Stimulated activated CD8-positive, alpha-beta memory T cell treated with anti-CD3 and anti-CD28 coated beads, Interleukin-15, amount 100 ng/mL, for 1 hour (primary cell): Measurements from ENCODE around the gene PTPRE.

Source experiments
- DNase-seq: peaks from one replicate; pipeline ENCODE4 v3.0.0-alpha.2; 2020; ENCODE audit warnings: low read depth

Gene PTPRE

DNA sequence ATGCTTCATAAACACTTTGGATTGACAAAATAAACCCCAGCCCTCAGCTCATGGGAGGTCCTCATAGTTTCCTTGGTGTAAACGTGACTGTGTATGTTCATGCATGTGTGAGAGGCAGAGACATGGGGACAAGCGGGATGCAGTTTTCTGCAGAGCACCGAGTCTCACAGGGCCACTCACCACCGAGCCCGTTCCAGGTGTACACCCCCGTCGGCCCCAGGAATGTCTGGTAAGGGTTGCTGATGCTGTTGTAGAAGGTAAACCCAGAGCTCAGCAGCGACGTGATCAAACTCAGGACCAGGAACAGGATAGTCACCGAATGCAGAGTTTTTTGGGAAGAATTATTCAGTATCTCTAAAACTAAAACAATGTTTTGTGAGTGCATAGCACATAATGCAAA is 23.4 kb upstream of the PTPRE start:
- no peak for DNase-seq

DNA sequence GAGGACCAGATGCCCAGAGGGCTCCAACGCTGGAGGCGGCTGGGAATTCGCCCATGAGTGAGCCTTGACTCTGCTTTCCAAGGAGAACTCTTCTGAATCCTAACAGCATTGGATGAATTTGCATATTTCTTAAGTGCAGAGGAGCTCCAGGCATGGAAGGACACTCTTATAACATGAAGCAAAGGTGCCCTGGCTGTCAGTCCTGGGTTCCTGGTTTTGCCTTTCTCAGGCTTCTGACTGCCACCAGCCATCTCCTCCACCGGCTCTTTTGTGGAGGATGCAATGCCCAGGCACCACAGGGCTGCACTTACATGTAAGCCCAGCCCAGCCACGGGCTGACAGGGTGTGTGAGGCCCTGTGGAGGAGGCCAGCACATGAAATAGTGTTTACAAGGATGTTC is 22.4 kb upstream of the PTPRE start:
- DNase-seq = no peak

DNA sequence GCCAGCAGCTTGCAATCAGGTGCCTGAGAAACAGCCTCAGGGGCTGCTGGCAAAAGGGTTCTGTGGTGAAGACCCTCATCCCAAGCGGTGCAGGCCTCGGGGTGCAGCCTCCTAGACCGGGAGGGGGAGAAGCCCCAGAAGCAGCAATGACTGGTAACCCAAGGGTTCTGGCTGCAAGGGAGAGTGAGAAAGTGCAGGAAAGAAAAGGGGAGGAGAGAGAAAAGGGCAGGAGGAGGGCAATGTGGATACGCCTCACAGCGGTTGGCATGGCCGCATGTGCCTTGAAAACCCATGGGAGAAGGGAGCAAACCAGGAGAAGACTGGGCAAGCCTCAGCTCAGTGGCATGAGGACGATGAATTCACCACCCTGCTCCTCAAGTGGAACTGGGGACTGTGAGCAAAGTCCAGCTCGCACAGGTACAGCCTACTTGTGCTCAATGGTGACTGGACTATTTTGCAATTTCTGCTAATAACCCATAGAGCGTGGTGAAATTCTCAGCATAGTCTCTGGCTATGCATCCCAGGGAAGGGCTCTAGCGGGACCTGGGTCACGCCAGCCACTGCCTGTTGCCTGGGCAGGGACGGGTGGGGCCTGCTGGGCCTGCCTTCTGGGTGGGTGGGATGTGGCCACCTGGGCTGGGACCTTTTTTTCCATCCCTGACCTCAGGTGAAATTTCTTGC is 20.4 kb upstream of the PTPRE start:
- no peak for DNase-seq

DNA sequence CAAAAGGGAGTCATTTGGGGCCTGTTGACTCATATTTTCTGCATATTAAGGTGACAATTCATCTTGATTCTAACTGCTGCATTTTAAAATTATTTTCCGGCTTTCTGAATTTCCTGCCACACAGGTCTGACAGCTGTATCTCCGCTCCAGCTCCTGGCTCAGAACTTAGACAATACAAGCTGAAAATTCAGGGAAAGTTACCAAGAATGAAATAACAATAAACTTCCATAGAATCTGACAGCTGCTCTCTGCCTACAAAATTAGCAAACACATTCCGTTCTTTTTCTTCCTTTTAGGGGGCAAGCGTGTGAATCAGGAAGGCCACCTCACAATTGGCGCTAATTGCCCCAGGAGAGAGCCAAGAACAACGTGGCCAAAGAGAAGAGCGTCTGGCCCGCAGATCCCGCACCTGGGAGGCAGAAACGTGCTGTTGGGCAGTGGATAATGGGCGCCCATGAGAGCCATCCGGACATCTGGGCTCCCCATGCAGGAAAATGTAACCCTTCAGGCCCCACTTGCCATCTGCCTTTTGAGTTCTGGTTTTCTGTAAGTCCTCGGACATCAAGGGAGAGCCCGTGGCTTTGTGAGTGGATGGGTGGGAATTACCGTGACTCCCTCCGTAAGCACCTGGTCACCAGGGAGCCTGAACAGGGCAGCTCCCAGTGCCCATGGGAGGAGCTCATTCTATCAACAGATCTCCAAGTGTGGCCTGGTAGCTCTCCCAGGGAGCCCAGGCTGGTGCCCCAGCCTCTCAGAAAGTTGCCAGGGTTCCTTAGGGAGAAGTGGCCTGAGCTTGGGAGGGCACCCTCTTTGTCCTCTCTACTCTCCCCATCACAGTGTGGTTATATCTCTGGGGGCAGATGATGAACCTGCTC is 19.1 kb upstream of the PTPRE start:
- no peak for DNase-seq

DNA sequence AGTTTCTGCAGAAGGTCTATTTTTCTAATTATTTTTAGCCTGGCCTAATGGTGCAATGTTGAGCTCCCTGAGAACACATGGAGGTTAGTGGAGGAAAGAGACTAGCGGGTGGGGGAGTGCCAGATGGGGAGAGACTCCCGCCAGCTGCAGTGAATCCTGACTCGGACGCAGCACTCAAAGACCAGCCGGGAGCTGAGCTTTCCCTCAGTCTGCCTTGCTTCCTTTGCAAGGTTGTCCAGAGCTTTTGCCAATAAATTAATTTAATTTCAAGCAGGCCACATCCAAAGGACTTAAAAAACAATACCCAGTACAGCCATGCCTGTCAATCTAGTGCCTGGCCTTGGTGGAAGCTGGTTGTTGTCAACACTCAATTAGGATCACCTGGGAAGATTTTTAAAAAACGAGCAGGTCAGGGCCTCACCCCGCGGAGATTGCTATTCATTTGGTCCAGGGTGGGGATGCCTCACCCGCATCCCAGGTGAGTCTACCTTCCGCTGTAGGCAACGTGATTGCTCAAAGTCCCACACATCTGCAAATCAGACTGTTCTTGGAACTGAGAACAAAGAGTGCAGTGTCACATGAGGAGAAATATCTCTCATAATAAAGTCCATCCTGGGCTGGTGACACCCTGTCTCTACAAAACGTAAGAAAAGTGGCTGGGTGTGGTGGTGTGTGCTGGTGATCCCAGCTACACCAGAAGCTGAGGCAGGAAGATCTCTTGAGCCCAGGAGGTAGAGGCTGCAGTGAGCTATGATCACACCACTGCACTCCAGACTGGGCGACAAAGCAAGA is 18.2 kb upstream of the PTPRE start:
- DNase-seq = no peak

DNA sequence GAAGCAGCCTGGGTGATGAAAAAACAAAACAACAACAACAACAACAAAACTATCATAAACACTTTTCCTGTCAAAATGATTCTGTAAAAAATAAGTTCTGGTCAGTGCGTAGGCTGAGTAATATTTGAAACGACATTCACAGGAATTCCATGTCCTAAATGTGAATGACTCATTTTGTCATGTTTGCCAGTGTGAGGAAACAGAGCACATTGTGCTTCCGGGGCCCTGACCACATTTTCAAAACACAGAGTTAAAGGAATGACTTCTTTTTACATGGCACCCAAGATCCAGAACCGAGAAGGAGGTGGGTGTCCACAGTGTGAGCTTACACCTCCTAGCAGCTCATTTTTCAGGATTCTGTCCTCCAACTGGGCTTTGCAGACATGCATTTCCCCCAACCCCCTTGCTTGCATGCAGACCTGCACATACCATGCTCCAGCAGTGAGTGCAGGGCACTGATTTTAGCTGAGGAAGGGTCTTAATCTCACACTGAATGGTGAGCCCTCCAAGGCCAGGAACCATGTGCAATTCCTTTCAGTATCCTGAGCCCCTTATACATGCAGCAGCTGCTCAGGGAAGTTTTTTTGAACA is 17.2 kb upstream of the PTPRE start:
- DNase-seq = no peak

DNA sequence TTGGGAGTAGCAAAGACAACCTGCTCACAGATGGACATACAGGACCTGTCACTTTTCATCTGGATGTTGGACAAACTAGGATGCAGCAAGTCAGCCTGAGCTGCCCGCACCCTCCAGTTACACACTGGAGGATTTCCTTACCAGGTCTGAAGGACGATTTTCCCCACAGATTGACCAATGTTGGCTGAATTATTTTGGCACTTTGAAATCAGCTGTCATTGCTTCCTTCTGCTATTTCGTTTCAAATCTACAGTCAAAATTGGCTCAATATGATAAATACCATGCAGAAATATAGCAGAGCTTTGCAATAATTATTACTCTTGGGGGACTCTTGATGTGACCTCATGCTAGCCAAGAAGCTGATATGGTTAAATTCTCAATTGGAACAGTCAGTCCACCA is 16.7 kb upstream of the PTPRE start:
- DNase-seq = no peak

DNA sequence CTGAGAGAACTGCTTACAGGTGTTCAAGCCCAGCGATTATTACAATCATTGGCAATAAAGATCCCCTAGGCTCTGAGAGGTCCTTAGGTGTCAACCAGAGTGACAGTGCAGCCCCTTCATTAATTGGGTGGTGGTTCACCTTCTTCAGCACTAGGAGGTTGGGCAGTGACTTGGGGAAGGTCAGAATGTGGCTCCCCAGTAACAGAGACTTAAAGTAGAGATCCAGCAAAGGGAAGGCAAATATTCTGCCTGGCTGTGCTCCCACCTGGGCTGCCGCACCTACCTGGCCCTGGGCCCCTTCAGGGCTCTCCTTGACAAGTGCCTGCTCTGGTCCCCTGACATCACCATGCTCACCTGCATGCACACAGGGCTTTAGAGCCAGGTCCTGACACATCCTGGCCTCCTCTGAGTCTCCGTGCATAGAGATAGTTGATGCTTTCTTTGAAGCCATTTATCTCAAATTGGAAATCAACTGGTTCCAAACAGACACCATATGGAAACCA is 16.0 kb upstream of the PTPRE start:
- DNase-seq = no peak

DNA sequence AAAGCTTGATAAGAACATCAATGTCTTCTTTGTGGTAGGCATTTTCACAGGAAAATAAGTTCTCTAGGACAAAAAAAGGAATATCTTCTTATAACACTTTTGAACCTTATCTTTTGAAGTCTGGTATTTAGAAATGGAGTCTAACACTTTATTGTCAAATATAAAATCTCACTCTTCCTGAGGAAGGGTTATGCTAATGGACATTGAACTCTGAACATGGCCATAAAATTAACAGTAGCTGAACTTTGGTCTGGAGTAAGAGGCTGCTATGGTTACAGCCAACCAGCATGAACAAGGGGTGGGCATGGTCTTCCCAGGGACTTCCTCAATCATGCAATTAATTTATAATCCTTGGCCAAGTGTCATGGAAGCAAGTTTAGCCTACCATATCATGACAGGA is 14.2 kb upstream of the PTPRE start, which contains the start of gene CLRN3:
Gene CLRN3 (minus strand): TSS at position 199 of the 400 bp plus-strand sequence. CDS start 157 bp downstream, at position 42.
- DNase-seq = no peak

DNA sequence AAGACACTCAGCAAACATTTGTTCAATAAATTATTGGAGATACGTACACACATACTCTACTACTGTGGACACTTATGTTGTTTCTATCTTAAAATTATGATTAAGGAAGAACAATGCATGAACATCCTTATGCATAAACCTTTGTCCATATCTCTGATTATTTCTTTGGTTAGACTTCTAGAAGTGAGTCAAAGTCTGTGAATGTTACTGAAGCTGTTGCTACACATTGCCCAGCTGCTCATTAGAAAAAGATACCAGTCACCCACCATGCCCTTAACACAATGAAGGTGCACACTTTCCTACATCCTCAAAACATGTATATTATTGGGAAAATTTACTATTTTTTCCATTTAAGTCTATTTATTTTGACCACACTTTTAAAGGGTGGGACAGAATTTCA is 12.8 kb upstream of the PTPRE start:
- no peak for DNase-seq

DNA sequence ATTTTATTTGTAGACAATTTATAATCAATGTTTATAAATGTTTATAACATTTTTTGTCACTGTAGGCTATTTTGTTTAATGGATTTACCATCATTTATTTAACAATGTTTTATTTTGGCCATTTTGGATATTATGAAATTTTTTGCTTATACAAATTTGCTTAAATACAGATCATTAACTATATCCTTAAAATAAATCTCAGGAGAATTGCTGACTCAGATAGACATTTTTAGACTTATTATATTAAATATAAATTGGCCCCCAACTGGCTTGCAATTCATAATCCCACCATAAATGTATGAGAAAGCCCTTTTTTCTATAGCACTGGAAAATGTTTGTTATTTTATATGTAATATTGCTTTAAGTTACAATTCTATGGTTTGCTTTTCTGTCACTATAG is 10.3 kb upstream of the PTPRE start:
- DNase-seq = no peak

DNA sequence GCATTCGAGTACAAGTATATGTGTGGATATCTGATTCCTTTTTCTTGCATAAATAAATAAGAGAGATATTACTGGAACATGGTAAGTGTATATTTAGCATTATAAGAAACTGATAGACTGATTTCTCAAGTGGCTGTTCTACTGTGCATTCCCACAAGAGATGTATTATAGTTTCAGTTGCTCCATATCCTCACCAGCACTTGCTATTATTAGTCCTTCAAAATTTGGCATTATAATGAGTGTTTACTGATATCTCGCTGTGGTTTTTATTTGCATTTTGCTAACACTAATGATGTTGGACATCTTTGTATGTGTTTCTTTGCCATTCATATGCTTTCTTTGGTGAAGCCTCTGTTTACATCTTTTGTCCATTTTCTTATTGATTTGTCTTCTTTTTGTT is 9.7 kb upstream of the PTPRE start:
- no peak for DNase-seq

DNA sequence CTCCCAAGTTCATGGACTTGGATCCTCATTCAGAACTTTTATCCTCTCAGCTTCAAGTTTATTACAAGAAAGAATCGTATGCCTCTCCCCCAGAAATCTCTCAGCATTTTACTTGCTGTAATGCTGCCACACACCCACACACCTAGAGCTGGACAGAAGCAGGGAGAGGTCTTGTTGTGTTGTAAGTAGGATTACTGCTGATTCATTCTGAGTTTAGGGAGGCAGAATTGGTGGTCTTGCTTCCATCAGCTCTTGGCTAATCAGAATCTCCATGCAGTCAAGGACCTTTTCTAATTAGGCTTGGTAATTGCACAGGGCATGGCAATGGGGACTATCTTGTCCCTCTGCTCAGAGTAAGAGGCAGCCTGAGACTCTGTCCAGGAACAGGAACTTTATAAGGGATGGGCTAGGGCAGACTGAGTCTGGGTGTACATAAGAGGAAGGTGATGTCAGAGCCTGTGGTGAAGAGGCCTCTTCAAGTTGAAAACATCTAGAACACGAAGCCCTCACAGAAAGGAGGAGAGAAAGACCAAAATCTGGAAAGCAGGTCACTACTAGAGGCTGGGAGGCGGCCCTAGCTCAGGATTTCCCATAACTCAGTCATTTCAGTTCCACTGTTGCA is 7.0 kb upstream of the PTPRE start:
- DNase-seq = no peak

DNA sequence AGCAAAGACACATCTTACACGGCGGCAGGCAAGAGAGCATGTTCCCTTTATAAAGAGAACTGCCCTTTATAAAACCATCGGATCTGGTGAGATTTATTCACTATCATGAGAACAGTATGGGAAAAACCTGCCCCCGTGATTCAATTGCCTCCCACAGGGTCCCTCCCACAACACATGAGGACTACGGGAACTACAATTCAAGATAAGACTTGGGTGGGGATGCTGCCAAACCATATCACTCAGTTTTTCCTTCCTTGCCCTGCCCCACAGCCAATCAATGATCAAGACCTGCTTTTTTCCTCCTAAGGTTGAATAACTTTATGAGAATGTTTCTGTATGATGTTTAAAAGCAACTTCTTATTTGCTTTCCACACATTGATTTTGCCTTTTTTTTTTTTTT is 3.1 kb upstream of the PTPRE start:
- no peak for DNase-seq

DNA sequence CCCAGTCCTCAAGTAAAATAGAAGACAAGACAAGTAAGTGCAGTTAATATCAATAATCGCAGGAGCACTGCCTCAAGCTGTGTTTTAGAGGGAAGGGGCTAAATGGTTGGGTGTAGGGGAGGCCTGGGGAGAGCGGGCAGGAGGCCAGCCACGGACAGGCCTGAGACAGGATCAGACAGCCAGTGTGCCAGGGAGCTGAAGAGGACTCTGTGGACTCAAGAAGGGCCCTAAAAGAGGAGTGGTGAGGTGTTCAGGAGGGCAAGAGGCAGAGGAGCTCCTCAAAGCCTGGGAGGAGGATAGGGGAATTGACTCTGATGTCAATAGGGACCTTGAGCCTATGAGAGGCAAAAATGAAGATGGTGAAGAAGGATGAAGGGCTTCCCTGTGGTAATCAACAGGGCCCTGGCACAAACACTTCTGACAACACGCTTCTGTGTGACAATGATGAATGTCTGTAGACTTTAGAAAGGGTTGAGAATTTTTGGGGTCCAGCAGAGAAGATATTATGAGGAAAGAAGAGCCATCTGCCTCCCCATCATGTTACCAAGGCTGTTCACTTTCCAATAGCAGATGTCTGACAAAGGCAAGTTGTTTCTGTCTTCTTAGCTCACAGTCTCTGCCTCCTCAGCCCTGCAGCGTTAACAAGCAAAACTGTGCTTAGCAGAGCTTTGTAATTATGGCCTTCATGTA is 2.4 kb upstream of the PTPRE start:
- DNase-seq = no peak

DNA sequence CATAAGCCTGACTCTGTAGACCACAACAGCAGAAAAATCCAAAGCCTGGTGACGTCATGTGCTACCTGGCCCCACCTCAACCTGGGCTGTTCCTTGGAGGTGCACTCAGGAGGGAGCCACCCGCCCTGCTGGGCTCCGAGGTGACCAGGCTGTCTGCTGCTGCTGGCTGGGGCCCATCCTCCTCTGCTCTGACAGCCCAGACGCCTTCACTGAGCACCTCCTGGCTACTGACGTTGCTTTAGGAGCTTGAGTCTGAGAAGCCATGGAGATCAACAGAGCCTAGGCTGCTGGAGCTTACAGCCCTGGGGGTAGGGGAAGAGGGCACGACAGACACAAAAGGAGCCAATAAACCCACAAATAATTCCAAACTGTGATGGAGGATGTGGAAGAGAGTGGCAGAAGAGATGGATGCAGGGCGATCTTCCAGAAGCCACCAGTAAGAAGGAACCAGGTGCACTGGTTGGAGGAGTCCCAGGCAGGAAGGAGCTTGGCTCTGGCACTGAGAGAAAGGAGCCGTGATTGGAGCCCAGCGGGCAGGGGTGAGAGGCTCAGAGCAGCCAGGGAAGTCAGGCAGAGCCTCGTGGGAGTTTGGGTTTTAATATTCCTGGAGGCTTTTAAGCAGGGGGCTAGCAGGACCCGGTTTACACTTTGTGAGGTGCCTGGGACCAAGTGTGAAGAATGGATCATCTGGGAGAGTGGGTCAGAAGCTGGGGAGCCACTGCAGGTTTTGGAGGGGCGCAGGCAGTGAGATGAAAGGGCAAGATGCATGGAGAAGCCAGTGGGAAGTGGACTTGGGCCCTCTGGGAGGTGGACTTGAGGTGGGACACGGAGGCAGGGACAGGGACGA is 1.7 kb upstream of the PTPRE start:
- no peak for DNase-seq

DNA sequence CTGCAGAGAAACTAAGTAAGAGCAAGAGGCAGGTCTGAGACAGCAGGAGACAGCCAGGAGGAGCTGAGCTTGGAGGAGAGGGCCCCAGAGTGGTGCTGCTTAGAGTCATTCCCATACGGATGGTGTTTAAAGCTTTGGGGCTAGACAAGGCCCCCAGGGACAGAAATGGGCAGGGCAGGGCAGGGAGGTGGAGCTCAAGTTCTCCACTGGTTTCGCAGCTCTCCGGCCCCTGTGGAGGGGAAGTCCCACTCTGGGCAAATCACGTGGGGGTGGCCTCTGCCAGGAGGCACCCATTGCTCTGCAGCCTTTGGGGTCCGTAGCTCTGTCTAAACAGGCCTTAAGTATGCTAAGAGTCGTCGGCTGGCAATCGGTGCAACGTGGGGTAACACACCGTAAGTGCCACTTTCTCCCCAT is 1.0 kb upstream of the PTPRE start:
- DNase-seq = no peak

DNA sequence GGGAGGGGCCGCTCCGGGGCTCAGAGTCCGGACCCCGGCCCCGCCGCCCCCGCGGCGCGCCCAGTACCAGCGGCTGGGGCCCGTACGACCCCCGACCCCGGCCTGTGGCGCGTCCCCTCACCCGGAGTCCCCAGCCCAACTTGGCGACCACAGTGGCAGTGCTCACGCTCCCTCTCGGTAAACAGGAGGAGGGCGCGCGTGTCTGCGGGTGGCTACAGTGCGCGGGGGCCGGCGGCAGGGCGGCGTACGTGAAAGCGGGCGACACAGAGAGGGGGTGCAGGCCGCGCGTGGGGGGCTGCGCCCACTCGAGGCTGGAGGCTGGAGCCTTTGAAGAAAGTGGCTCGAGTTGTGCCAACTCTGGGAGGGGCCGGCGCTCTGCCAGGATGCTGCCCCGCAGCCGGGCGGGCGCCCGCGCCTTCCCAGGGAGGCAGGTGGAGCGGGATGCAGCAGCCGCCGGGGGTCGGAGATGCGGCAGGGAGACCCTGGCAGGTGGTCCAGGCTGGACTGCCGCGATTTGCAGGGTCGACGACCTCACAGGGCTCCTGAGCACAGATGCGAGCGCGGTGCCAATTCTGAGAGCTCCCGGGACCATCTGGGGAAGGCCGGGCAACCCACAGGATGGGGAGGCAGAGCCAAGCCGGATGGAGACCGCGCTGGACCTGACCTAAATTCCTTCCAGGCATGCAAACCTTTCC is 655 bp downstream of the PTPRE start:
- DNase-seq = no peak
